Measurements from ENCODE around the gene PLA2G12B.
"Not testable (repeated sequence)": the region's sequence is repeated elsewhere in the genome, so short reads cannot be mapped to it uniquely, and the experiment has no call there.

Gene PLA2G12B

GRCh38 chr10:72954596-72955554, at the start of gene PLA2G12B:
Gene PLA2G12B (minus strand): TSS chr10:72954806. CDS start chr10:72954685, 121 bp downstream.
- no peak for DNase-seq (ENCODE audit: low read depth)

GRCh38 chr10:73003822-73004221, 49.2 kb upstream of the PLA2G12B start:
- DNase-seq (ENCODE audit: low read depth) = no peak

- no peak for DNase-seq (ENCODE audit: low read depth)
These were observed 46.4 kb upstream of the PLA2G12B start for GRCh38 chr10:73000973-73001372.

GRCh38 chr10:72997099-72997498, 42.5 kb upstream of the PLA2G12B start:
- DNase-seq (ENCODE audit: low read depth) = no peak

GRCh38 chr10:72995459-72995858, 40.9 kb upstream of the PLA2G12B start:
- not testable (repeated sequence) for DNase-seq (ENCODE audit: low read depth)

GRCh38 chr10:72989771-72990170, 35.2 kb upstream of the PLA2G12B start:
- DNase-seq (ENCODE audit: low read depth) = not testable (repeated sequence)

GRCh38 chr10:72984618-72985017, 30.0 kb upstream of the PLA2G12B start:
- not testable (repeated sequence) for DNase-seq (ENCODE audit: low read depth)

- DNase-seq (ENCODE audit: low read depth) = no peak
These were observed 27.4 kb upstream of the PLA2G12B start for GRCh38 chr10:72981882-72982529.

GRCh38 chr10:72981028-72981881, 26.6 kb upstream of the PLA2G12B start:
- DNase-seq (ENCODE audit: low read depth) = no peak

GRCh38 chr10:72980348-72980747, 25.7 kb upstream of the PLA2G12B start:
- no peak for DNase-seq (ENCODE audit: low read depth)

- no peak for DNase-seq (ENCODE audit: low read depth)
These were observed 25.1 kb upstream of the PLA2G12B start for GRCh38 chr10:72979709-72980108.

- no peak for DNase-seq (ENCODE audit: low read depth)
These were observed 22.3 kb upstream of the PLA2G12B start for GRCh38 chr10:72976886-72977285.

GRCh38 chr10:72956001-72956400, 1.4 kb upstream of the PLA2G12B start:
- no peak for DNase-seq (ENCODE audit: low read depth)

- no peak for DNase-seq (ENCODE audit: low read depth)
These were observed 393 bp downstream of the PLA2G12B start for GRCh38 chr10:72954230-72954595.

GRCh38 chr10:72953687-72954086, 919 bp downstream of the PLA2G12B start:
- DNase-seq (ENCODE audit: low read depth) = no peak

- DNase-seq (ENCODE audit: low read depth) = no peak
These were observed 1.9 kb downstream of the PLA2G12B start for GRCh38 chr10:72952642-72953158.

GRCh38 chr10:72952189-72952588, 2.4 kb downstream of the PLA2G12B start:
- DNase-seq (ENCODE audit: low read depth) = no peak

GRCh38 chr10:72951760-72952159, 2.8 kb downstream of the PLA2G12B start:
- no peak for DNase-seq (ENCODE audit: low read depth)

GRCh38 chr10:72948762-72949161, 5.8 kb downstream of the PLA2G12B start:
- no peak for DNase-seq (ENCODE audit: low read depth)

- no peak for DNase-seq (ENCODE audit: low read depth)
These were observed 7.6 kb downstream of the PLA2G12B start for GRCh38 chr10:72946963-72947362.

GRCh38 chr10:72943498-72944234, 10.9 kb downstream of the PLA2G12B start:
- DNase-seq (ENCODE audit: low read depth) = no peak

Measured in stimulated activated CD8-positive, alpha-beta memory T cell treated with anti-CD3 and anti-CD28 coated beads, Interleukin-7, amount 100 ng/mL, for 24 hours (primary cell).